ENCODE results near the gene S100A5. TPM values are rescaled to one million over a fixed set of nuclear protein-coding genes. Genes with fewer than 3 reads are reported as not detected.
A peak's percentile ranks its signal among the peaks of the same experiment; 100 is the strongest.

The S100A5 gene
- total RNA-seq, 4 donors from 2014 or later = 2.2 to 12.6 (median 6.5) TPM

GRCh38 chr1:153534925-153535241 is 5.9 kb downstream of the S100A5 start:
- peak overlapping the region; percentile 98 to 99 (median 98) for H3K27ac ChIP-seq
- intact Hi-C loops (cut with DNase I) = no loop called here
- 85 to 89% methylated on average over 2 to 3 of the region's 3 CpGs for WGBS, 2 donors
- no peaks in the 10 kb centered on the region for H3K9me3 ChIP-seq
- TF ChIP-seq POLR2A (IDR thresholded peaks at IDR 0.05) = no peak
- TF ChIP-seq, protein P1, sequence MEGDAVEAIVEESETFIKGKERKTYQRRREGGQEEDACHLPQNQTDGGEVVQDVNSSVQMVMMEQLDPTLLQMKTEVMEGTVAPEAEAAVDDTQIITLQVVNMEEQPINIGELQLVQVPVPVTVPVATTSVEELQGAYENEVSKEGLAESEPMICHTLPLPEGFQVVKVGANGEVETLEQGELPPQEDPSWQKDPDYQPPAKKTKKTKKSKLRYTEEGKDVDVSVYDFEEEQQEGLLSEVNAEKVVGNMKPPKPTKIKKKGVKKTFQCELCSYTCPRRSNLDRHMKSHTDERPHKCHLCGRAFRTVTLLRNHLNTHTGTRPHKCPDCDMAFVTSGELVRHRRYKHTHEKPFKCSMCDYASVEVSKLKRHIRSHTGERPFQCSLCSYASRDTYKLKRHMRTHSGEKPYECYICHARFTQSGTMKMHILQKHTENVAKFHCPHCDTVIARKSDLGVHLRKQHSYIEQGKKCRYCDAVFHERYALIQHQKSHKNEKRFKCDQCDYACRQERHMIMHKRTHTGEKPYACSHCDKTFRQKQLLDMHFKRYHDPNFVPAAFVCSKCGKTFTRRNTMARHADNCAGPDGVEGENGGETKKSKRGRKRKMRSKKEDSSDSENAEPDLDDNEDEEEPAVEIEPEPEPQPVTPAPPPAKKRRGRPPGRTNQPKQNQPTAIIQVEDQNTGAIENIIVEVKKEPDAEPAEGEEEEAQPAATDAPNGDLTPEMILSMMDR (IDR thresholded peaks at IDR 0.05) = no peak
- H3K4me3 ChIP-seq (replicated peaks in 1 of 3) = peak overlapping the region; percentile 63 to 87 (median 82)
- peaks cover 32 to 45% of the 10 kb centered on the region in 2 donors for H3K4me1 ChIP-seq
- H3K36me3 ChIP-seq = no peaks in the 10 kb centered on the region
- H3K27me3 ChIP-seq = no peaks in the 10 kb centered on the region
- DNase-seq = no peak

DNA sequence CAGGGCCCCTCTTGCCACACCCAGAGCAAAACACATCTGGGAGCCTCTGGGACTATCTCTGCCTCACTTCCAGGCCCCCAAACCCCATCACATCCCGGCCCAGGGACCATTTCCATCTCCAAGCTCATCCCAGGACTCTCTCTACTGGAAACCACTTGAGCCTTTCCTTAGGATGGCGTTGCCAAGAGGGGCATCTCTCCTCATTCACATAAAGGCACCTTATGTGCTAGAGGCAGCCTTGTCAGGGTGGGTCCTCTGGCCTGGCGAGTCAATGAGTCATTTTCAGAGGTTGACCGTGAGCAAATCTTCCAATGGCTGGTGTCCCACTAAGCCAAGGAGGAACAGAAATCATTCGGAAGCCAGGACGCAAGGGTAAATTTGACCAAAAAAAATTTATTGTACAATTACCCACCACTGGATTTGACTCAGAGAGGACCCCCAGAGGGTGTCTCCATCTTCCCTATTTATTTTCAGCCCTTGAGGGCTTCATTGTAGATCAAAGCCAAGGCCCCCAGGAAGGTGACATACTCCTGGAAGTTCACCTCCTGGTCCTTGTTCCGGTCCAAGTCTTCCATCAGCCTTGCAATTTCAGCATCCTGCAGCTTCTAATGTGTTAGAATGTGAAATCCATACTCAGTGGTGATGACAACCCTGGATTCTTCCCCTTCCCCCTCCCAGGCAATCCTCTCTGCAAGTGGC is 6.4 kb downstream of the S100A5 start:
- Histone ChIP-seq H3K9me3 (no peaks in the 10 kb centered on the region), H3K4me1 (peaks cover 27 to 40% of the 10 kb centered on the region in 2 donors), H3K27ac (peak overlapping the region; percentile 98 to 99 (median 98)), H3K36me3 (no peaks in the 10 kb centered on the region), H3K4me3 (replicated peaks in 1 of 3) (peak overlapping the region in 2 of 3 donors; percentile 82 to 87), H3K27me3 (no peaks in the 10 kb centered on the region)
- intact Hi-C loops (cut with DNase I) = no loop called here
- WGBS, 2 donors = 73 to 83% methylated on average over 7 of the region's 7 CpGs
- TF ChIP-seq, protein P1 (IDR thresholded peaks at IDR 0.05) = no peak
- TF ChIP-seq POLR2A (IDR thresholded peaks at IDR 0.05) = no peak
- no peak for DNase-seq

GRCh38 chr1:153533689-153534201 is 7.0 kb downstream of the S100A5 start:
- Histone ChIP-seq H3K9me3 (no peaks in the 10 kb centered on the region), H3K27ac (peak overlapping the region; percentile 29 to 99 (median 98)), H3K4me3 (replicated peaks in 1 of 3) (peak overlapping the region in 1 of 3 donors; percentile 82), H3K36me3 (no peaks in the 10 kb centered on the region), H3K4me1 (peaks cover 27 to 39% of the 10 kb centered on the region in 2 donors), H3K27me3 (no peaks in the 10 kb centered on the region)
- intact Hi-C loops (cut with DNase I) = loop anchor here (2.0 kb wide), 1 partner anchor 35 kb away; no protein-coding TSS in a partner anchor
- WGBS, 2 donors = 59 to 60% methylated on average over 10 to 13 of the region's 13 CpGs
- no peak for TF ChIP-seq POLR2A (IDR thresholded peaks at IDR 0.05)
- TF ChIP-seq, protein P1 (IDR thresholded peaks at IDR 0.05) = no peak
- no peak for DNase-seq

- intact Hi-C loops (cut with DNase I) = loop anchor here (2.0 kb wide), 1 partner anchor 36 kb away; no protein-coding TSS in a partner anchor
- WGBS, 2 donors = 33 to 35% methylated on average over 32 to 34 of the region's 34 CpGs
- H3K4me1 ChIP-seq = peaks cover 27 to 39% of the 10 kb centered on the region in 2 donors
- peak overlapping the region in 1 of 3 donors; percentile 2 for H3K4me3 ChIP-seq (replicated peaks in 1 of 3)
- H3K27ac ChIP-seq = peak overlapping the region; percentile 29 to 99 (median 98)
- DNase-seq = peak; percentile 89 to 93
- no peaks in the 10 kb centered on the region for H3K36me3 ChIP-seq
- H3K27me3 ChIP-seq = no peaks in the 10 kb centered on the region
- H3K9me3 ChIP-seq = no peaks in the 10 kb centered on the region
- TF ChIP-seq, protein P1 (IDR thresholded peaks at IDR 0.05) = peak; percentile 77 to 97 (median 94)
- TF ChIP-seq POLR2A (IDR thresholded peaks at IDR 0.05) = peak in 1 of 2 donors; percentile 63
Observed at GRCh38 chr1:153532769-153533599, 7.8 kb downstream of the S100A5 start.

Measured in thyroid gland (tissue), 4 donors.